ENCODE results near the gene IL1RAPL1.

IL1RAPL1 gene

DNA sequence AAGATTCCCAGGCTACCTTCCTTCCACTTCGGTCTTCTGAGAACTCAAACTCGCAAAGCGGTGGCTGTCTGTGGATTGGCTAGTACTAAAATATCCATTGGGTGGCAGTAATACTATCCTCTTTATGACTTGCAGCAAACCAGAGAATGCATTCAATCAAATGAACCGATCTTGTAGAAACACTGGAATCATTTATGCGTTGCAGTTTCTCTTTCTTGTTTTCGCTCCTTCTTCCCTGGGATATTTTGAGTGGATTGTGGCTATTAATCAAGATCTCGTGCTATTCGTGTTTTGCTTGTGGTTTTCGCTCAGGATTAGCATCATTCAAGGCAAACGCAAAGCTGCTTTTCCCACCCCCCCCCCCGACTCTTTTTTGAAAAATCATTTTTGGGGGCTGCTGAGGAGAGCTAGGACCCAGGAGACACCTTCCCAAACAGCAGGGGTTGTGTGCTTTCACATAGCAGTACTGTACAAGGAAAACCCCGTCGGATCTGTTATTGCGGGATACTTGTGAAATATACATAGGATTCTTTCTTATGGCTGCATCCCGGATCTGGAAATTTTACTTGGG lies at the start of gene IL1RAPL1:
Gene IL1RAPL1 (plus strand): TSS at position 466 of the 571 bp plus-strand sequence.
- no peak for DNase-seq (ENCODE audit: low read depth in 2 of 2)

- DNase-seq (ENCODE audit: low read depth in 2 of 2) = no peak
Observed at GRCh38 chrX:28542791-28543190, 44.5 kb upstream of the IL1RAPL1 start.

DNA sequence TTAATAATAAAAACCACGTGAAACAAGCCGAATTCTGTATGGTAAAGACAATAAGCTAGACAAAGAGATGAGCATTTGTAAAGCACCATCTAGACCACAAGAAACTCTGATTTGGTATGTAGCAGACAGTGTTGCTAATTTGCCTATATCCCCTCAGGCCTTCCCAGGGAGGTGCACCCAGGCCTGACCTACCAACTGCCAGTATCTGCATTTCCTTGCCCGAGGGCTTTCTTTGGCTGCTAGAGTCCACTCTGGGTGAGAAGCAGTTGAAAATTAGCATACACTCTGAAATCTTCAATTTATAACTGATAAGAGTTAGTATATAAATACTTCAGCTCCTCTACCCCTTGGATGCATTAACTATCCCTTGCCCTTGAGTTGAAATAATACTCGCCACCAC lies 37.4 kb upstream of the IL1RAPL1 start:
- DNase-seq (ENCODE audit: low read depth in 2 of 2) = no peak

GRCh38 chrX:28550331-28550872 lies 36.8 kb upstream of the IL1RAPL1 start:
- no peak for DNase-seq (ENCODE audit: low read depth in 2 of 2)

GRCh38 chrX:28552322-28552721 lies 34.9 kb upstream of the IL1RAPL1 start:
- DNase-seq (ENCODE audit: low read depth in 2 of 2) = no peak

DNA sequence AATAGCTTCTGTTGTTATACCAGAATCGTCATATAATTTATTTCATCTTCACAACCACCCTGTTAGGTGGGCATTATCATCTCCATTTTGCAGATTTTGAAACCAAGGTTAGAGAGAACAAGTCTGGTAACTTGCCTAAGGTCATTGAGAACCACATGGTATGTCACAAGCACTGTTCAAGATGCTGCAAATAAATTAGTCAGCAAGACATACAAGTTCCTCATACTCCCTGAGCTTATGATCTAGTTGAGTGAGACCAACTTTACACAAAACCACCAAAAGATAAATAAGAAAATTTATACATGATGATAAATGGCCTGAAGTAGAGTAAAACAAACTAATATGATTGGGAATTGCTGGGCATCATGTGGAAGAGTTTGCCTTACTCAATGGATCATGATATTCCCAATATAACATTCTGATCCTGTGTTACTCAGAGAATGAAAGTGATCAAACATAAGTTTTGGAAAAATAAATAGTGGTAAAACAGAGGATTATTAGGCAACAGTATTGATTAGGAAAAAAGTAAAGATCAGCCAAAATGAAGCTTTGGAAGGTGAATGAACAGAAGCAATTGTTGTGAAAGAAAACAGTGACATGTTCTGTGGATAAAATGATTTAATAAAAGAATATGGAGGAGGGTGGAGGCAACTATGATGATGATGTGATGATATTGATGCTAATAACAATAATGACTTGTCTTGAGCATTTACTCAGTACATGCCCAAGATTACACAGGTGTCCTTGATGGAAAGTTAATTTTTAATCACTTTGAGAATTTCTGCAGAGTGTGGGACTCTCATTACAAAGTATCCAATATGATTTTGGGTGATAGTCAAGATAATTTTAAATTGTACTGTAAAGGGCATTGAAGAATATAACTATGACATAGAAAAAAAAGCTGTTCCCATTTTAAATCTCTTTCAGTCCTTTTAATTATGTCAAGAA lies 34.1 kb upstream of the IL1RAPL1 start:
- no peak for DNase-seq (ENCODE audit: low read depth in 2 of 2)

DNA sequence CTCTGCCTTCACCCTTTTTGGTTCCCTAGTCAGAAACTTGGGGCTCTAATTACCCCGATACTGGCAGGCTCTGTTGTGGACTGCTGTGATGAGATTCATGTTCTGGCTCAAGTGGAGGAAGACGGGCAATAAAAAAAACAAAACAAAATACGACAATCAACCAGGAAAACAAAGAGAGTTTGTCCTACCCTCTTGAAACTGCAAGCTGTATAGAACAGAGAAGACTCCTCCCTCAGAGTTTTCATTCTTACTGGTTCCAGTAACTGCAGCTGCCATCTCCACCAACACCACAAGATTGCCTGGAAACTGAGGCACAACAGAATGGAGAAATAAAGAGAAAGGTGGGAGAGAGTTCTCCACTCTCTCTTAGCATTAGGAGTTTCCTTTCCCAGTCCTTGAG lies 11.1 kb upstream of the IL1RAPL1 start:
- DNase-seq (ENCODE audit: low read depth in 2 of 2) = no peak

DNA sequence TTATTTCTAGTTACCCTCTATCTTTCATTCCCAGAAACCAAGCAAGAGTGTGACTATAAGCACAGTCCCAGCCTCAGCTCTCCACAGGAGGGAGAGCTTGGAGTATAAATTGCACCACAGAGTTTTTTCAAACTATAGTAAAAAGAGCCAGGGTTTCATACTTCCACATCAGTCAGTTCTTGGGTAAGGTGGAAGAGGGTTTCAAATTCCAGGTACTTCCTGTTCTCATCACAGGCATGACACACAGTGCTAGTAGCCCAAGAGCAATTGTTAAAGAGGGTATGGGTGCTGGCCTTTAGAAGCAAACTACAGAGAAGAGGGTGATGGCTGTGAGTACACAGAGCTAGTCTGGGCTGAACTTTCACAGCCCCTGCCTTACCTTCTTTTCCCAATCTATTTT lies 5.7 kb upstream of the IL1RAPL1 start:
- DNase-seq (ENCODE audit: low read depth in 2 of 2) = no peak

DNA sequence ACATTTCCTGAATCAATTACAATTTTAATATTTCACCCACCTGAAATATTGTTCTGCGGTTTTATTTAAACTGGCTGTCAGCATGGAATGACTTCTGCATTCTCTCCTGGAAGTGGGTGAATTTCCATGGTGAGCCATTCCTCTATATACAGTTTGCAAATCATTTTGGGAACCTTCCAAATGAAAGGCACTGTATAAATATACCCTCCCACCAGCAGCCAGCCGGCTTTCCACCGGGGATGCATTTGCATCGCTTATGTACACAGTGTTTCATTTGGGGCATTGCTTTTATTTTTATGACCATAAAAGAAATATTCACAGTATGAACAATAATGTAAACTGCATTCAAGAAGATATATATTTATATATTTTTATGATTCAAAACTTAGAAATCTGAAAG lies 4.7 kb upstream of the IL1RAPL1 start:
- no peak for DNase-seq (ENCODE audit: low read depth in 2 of 2)

DNA sequence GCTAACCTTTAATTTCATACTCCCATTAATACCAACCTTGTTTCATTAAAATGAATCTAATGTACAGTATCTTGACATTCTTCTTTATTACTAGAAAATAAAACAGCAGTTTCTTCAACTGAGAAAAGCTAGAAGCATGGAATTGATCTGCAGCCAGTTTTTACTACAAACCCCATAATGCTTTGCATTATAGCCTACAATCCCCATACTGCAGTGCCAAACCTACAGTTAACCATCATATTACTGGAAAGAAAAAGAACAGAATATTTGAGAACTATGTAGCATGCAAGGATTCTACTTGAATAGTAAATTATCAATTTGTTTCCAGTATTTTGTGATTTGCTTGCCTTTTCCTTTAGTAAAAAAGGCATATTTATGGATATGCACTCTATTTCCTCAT lies 3.2 kb upstream of the IL1RAPL1 start:
- DNase-seq (ENCODE audit: low read depth in 2 of 2) = no peak

DNA sequence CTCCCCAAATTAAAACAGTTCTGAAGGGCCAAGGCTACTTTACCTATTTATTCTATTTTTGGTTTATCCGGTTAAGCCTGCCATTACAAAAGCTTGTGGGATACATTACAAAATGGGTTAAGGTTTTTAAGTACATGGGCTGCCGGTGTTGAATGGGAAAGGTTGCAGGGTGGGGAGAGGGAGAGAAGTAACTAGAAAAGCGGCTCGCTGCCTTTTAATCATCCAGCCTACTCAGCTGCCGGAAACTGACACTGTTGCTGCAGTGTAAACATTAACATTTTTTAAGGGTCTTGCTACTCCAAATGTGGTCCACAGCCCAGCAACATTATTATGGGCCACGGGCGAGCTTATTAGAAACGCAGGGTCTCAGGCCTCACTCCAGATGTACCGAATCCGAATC lies 1.5 kb upstream of the IL1RAPL1 start:
- no peak for DNase-seq (ENCODE audit: low read depth in 2 of 2)

GRCh38 chrX:28586286-28586685 lies 960 bp upstream of the IL1RAPL1 start:
- DNase-seq (ENCODE audit: low read depth in 2 of 2) = no peak

GRCh38 chrX:28589046-28589445 lies 1.8 kb downstream of the IL1RAPL1 start:
- DNase-seq (ENCODE audit: low read depth in 2 of 2) = no peak

DNA sequence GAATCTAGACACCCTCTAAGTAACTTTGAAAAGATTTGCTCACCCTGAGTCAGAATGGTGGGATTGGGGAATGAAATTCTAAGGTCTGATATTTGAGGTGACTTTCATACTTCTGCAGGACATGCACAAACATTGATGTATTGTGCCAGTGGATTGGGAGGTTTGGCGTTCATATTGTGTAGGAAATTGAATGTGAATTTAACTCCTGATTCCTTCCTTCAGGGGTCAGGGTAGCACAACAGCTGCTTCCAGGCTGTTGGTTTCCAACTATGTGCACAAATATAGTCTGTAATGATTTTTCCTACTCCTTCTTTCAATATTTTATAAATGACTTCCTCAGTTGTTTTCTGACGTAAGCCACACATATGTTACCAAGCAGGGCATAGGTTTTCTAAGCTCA lies 3.1 kb downstream of the IL1RAPL1 start:
- DNase-seq (ENCODE audit: low read depth in 2 of 2) = no peak

GRCh38 chrX:28591542-28591941 lies 4.3 kb downstream of the IL1RAPL1 start:
- DNase-seq (ENCODE audit: low read depth in 2 of 2) = no peak

DNA sequence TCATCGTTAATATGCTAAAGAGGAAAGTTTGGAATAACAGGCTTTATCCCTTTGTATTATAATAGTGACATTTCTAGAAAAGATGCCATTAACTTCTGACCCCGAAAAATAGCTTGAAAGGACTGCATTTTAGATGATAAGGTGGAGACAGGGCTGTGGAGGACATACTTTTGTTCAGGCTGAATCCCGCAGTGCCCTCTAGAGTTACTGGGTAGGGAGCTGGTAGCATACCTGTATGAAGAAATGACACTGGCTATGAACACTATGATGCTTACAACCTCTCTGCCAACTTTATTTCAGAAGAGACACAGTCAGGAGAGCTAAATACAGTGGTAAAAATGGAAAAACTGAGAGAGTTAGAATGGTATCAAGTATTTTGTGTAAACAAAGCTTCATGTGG lies 8.1 kb downstream of the IL1RAPL1 start:
- no peak for DNase-seq (ENCODE audit: low read depth in 2 of 2)

- no peak for DNase-seq (ENCODE audit: low read depth in 2 of 2)
Observed at GRCh38 chrX:28599957-28600356, 12.7 kb downstream of the IL1RAPL1 start.

GRCh38 chrX:28609003-28609402 lies 21.8 kb downstream of the IL1RAPL1 start:
- no peak for DNase-seq (ENCODE audit: low read depth in 2 of 2)

DNA sequence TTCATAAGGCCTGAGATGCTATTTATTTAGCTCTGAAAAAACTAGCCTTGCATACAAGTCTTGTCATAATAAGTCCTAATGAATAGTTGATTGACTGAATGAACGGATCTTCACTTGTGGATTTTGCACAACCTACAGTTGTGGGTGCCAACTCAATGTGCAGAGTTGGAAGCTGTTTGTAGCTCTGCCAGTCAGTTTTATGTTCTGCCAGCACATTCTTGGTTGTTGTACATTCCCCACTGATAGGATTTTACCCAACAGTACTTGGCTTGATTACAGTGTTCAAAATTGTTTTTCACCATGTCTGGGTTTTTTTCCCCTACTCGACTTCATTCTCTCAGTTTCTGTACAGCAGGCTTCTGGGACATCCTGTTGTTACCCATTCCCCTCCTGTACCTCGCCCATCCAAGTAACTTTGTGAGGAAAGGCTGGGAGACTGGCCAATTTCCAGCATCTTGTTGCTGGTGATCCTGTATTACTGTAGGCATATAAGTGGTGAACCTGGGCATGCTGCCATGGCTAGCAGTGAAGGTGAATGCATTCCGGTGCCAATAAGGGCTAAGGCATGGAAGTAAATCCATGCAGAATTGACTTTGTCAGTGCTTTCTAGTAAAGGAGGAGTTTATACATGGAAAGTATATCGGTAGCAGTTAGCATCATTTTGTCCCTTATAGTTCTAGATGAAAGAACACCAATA lies 22.8 kb downstream of the IL1RAPL1 start:
- no peak for DNase-seq (ENCODE audit: low read depth in 2 of 2)

- DNase-seq (ENCODE audit: low read depth in 2 of 2) = no peak
Observed at GRCh38 chrX:28610746-28611145, 23.5 kb downstream of the IL1RAPL1 start.

DNA sequence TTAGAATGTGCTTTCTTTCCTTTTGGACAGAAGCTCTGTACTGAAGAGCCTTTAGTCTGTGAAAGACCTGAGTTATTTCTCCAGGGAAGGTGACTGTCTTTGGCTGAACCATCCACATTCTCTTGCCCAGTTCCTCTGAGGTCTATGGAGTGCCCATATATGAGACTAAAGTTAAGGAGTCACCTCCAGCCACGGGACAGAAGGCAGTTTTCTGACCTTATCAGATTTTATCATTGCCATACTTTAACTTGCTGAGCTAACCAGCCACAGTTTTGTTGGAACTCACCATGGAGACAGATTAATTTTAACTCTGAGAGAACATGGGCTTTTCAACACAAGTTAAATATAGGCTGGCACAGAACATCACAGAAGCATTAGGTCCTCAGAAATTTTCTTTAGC lies 26.3 kb downstream of the IL1RAPL1 start:
- no peak for DNase-seq (ENCODE audit: low read depth in 2 of 2)

- no peak for DNase-seq (ENCODE audit: low read depth in 2 of 2)
Observed at GRCh38 chrX:28625223-28625622, 38.0 kb downstream of the IL1RAPL1 start.
